Measurements from ENCODE around the gene GAGE1.
A peak's percentile ranks its signal among the peaks of the same experiment; 100 is the strongest.
"Not testable (repeated sequence)": the region's sequence is repeated elsewhere in the genome, so short reads cannot be mapped to it uniquely, and the experiment has no call there.

Gene GAGE1, protein sequence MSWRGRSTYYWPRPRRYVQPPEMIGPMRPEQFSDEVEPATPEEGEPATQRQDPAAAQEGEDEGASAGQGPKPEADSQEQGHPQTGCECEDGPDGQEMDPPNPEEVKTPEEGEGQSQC

DNA sequence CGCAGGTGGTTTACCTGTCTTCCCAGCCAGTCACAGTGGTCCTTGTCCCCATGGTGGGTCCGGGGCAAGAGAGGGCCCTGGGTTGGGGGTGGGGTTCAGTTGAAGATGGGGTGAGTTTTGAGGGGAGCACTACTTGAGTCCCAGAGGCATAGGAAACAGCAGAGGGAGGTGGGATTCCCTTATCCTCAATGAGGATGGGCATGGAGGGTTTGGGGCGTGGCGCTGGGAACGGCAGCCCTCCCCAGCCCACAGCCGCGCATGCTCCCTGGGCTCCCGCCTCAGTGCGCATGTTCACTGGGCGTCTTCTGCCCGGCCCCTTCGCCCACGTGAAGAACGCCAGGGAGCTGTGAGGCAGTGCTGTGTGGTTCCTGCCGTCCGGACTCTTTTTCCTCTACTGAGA lies at the start of gene GAGE1:
TSS of gene GAGE1 (plus strand) at position 301 of the 400 bp plus-strand sequence. CDS start 1,155 bp downstream, outside the sequence.
- not testable (repeated sequence) for DNase-seq

DNA sequence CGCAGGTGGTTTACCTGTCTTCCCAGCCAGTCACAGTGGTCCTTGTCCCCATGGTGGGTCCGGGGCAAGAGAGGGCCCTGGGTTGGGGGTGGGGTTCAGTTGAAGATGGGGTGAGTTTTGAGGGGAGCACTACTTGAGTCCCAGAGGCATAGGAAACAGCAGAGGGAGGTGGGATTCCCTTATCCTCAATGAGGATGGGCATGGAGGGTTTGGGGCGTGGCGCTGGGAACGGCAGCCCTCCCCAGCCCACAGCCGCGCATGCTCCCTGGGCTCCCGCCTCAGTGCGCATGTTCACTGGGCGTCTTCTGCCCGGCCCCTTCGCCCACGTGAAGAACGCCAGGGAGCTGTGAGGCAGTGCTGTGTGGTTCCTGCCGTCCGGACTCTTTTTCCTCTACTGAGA lies 47.8 kb upstream of the GAGE1 start, which contains the start of gene GAGE12E:
TSS of gene GAGE12E (plus strand) at position 301 of the 400 bp plus-strand sequence. CDS start 1,155 bp downstream, outside the sequence.
- DNase-seq = not testable (repeated sequence)

DNA sequence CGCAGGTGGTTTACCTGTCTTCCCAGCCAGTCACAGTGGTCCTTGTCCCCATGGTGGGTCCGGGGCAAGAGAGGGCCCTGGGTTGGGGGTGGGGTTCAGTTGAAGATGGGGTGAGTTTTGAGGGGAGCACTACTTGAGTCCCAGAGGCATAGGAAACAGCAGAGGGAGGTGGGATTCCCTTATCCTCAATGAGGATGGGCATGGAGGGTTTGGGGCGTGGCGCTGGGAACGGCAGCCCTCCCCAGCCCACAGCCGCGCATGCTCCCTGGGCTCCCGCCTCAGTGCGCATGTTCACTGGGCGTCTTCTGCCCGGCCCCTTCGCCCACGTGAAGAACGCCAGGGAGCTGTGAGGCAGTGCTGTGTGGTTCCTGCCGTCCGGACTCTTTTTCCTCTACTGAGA lies 38.3 kb upstream of the GAGE1 start, which contains the start of gene GAGE12F:
TSS of gene GAGE12F (plus strand) at position 301 of the 400 bp plus-strand sequence. CDS start 1,155 bp downstream, outside the sequence.
- not testable (repeated sequence) for DNase-seq

DNA sequence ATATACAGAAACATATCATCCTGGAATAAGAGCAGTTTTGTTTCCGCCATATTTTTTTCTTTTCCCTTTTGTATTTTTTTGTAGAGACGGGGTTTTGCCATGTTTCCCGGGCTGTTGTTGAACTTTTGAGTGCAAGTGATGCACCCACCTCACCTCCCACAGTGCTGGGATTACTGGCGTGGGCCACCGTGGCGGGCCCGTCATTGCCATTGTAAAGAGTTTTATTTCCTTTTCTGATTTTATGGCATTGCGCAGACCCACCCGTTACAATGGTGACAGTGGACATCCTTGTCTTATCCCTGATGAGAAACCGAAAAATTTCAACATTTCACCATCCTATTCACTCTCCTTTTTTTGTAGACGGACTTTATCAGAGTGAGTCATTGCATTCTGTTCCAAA lies 30.1 kb upstream of the GAGE1 start:
- DNase-seq = not testable (repeated sequence)

DNA sequence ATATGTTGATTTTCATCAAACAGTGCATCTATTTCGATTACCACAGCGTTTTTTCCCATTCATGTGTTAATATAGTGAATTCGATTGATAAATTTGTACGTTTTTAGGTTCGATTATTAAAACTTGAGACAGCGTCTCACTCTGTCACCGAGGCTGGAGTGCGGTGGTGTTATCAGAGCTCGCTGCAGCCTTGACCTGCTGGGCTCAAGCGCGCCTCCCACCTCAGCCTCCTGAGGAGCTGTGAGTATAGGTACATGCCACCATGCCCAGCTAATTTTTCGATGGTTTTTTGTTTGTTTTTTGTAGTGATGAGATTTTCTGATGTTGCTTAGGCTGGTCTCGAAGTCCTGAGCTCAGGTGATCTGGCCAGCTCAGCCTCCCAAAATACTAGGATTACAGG lies 29.7 kb upstream of the GAGE1 start:
- DNase-seq = not testable (repeated sequence)

DNA sequence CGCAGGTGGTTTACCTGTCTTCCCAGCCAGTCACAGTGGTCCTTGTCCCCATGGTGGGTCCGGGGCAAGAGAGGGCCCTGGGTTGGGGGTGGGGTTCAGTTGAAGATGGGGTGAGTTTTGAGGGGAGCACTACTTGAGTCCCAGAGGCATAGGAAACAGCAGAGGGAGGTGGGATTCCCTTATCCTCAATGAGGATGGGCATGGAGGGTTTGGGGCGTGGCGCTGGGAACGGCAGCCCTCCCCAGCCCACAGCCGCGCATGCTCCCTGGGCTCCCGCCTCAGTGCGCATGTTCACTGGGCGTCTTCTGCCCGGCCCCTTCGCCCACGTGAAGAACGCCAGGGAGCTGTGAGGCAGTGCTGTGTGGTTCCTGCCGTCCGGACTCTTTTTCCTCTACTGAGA lies 28.7 kb upstream of the GAGE1 start, which contains the start of gene GAGE12G:
TSS of gene GAGE12G (plus strand) at position 301 of the 400 bp plus-strand sequence. CDS start 1,155 bp downstream, outside the sequence.
- not testable (repeated sequence) for DNase-seq

DNA sequence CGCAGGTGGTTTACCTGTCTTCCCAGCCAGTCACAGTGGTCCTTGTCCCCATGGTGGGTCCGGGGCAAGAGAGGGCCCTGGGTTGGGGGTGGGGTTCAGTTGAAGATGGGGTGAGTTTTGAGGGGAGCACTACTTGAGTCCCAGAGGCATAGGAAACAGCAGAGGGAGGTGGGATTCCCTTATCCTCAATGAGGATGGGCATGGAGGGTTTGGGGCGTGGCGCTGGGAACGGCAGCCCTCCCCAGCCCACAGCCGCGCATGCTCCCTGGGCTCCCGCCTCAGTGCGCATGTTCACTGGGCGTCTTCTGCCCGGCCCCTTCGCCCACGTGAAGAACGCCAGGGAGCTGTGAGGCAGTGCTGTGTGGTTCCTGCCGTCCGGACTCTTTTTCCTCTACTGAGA lies 19.2 kb upstream of the GAGE1 start, which contains the start of gene GAGE12H:
TSS of gene GAGE12H (plus strand) at position 301 of the 400 bp plus-strand sequence. CDS start 1,155 bp downstream, outside the sequence.
- DNase-seq = not testable (repeated sequence)

DNA sequence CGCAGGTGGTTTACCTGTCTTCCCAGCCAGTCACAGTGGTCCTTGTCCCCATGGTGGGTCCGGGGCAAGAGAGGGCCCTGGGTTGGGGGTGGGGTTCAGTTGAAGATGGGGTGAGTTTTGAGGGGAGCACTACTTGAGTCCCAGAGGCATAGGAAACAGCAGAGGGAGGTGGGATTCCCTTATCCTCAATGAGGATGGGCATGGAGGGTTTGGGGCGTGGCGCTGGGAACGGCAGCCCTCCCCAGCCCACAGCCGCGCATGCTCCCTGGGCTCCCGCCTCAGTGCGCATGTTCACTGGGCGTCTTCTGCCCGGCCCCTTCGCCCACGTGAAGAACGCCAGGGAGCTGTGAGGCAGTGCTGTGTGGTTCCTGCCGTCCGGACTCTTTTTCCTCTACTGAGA lies 9.6 kb upstream of the GAGE1 start, which contains the start of gene GAGE2A:
TSS of gene GAGE2A (plus strand) at position 301 of the 400 bp plus-strand sequence. CDS start 1,155 bp downstream, outside the sequence.
- not testable (repeated sequence) for DNase-seq

DNA sequence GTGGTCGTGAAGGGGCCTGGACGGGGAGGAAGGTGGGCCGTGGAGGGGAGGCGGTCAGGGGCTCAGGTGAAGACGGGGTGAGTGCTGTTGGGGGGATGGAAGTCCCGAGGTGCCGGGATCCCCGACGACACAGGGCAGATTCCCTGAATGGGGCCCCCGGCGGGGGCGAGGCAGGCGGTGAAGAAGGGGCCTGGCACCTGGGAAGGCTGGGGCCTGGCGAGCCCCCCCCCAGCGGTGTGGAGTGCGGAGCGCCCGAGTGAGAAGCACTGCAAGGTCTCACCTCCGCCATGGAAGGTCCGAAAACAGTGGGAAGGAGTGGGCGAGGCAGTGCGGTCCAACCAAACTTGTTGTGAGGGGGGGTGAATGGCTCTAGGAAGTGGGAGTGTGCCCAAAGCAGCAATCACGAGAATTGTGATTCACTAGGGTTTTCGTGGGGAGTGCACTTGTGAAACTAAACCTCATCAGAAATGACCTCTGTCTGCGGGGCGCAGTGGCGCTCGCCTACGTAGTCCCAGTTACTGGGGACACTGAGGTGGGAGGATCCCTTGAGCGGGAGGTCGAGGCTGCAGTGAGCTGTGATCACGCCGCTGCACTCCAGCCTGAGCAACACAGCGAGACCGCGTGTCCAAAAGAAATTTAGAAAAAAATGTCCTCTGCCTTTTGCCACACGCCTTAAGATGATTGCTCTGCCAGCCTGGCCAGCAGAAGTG lies 8.9 kb upstream of the GAGE1 start:
- DNase-seq = not testable (repeated sequence)

DNA sequence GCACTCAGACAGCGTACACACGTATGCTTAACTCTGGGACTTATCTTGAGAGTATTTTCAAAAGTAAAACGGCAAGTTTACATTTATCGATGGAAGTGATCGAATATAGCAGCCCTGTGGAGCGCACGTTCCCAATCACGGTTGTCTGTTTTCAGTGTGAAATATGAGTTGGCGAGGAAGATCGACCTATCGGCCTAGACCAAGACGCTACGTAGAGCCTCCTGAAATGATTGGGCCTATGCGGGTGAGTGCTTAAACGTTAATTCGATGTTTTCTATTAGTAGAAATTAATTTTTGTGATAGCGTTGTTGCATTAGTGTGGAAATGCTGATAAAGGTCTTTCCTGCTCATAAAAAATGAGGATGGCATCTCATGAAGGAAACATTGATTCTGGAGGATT lies 8.3 kb upstream of the GAGE1 start:
- DNase-seq = not testable (repeated sequence)

DNA sequence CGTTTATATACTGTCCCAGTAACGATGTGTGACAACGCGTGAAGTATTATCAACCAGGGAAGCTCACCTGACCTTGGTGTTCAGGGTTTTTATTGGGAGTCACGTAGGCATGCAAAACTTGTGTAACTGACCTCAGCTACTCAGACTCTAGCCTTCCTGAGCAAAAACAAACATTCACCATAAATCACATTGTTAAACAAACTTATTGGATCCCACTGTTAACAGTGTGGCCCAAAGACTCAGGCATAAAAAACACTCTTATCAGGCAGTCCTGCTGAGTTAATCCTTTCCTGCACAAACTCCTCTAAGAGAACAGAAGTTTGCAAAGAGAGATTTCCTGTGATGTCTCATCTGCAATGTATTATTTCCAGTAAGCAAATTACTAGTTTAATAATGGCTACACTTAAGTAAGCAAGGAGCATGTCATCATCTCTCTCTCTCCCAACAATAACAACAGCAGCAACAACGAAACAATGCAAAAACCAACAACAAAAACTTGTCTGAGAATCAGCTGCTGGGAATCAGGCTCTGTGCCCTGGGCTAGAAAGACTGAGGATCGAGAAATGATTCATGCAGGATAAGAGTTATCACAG lies 12.0 kb downstream of the GAGE1 start:
- DNase-seq = no peak

DNA sequence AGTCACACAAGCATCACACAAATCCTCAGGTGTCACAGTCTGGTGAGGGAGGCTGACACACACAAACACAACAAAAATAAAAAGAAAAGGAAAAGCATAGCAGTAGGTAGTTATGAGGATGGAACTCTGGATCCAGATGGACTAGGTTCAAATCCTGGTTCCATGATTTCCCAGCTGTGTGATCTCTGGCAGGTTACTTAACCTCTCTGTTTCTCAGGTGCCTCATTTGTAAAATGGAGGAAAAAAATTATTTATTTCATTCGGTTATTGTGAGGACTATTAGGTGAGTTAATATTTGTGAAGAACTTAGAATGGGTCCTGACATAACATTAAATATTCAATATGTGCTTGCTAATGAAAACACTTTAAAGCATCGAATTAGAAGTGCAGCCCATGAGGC lies 19.8 kb downstream of the GAGE1 start:
- DNase-seq = no peak

DNA sequence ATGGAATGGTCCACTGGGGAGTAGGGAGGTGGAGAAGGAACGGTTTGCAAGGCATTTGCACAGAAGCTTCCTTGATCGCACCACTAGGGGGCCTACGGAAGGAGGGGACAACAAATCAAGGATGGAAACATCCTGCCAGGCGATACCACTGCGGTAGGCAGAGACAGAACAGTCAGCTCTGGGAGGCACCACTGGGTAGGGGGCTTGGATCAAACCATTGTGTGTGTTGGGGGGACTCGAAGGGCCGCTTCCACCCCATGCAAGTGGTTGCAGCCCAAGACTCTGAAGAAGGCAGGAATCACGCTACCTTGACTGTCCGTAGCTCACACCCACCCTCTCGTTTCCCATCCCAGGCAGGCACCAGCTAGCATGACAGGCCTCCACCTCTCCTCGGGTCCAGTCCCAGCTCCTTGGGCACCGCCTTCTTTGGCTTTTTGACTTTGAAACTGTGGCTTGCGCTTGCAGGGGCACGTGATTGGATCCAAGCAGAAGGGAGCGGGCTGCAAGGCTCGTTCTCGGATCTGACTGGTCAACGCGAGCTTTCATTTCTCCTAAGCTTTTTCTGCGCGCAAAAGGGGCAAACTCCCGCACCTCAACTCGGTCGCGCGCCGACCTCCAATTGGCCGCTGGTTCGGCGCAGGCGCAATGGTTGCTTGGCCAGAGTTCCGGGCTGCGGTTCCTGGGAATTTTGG lies 28.4 kb downstream of the GAGE1 start:
- DNase-seq = peak; percentile 24

DNA sequence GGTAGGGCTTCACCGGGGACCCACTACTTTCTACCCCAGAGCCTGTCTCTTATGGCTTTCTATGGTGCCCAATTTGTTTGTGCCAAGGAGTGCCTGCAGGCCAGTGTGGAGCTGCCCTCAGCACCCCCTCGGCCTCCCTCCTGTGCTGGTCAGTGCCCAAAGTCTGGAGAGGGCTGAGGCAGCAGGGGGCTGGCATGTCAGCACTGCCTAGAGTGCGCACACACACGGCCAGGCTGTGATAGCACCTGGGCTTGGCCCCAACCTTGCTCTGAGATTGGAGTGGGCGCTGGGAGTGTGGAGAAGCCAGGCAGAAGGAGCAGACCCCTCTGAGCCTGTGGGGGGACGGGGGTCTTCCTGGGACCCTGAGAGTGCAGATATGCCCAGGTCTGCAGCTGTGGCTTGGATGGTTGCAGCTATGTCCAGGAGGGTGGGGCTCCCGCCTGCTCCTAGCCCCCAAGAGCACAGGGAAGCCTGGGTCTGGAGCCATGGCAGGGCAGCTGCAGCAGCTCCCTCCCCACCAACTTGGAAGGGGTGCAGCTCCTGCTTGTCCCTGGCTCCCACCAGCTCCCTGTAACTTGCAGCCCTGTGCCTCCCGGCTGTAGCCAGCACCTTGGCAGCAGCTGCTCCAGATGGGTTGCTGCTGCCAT lies 46.3 kb downstream of the GAGE1 start:
- no peak for DNase-seq

DNA sequence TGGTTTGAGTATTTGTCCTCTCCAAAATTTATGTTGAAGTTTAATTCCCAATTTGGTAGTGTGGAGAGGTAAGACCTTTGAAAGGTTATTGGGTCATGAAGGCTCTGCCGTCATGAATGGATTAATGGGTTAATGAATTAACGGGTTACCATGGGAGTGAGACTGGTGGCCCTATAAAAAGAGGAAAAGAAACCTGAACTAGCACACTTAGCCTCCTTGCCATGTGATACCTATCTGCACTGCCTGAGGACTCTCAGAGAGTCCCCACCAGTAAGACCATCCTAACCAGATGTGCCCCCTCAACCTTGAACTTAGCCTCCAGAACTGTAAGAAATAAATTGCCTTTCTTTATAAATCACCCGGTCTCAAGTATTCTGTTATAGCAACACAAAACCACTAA lies 57.7 kb downstream of the GAGE1 start:
- DNase-seq = no peak

All from eye (tissue), 1 donor.